Neural cell (in vitro differentiated cells): ENCODE results near the gene SYK.

Experiments used
- CTCF ChIP-seq: fragments of 450-650 bp; IDR thresholded peaks from 2 replicates; pipeline ENCODE4 v1.5.1; 2014; ENCODE audit warnings: antibody characterized with exemption, mild to moderate bottlenecking, moderate library complexity; ENCODE audit not compliant: poor library complexity, severe bottlenecking
- EP300 ChIP-seq: fragments of 450-650 bp; conservative IDR thresholded peaks from 2 replicates; pipeline ENCODE4 v1.6.1; 2014; ENCODE audit warnings: antibody characterized with exemption, mild to moderate bottlenecking, moderate library complexity; ENCODE audit not compliant: poor library complexity, severe bottlenecking
- EZH2 ChIP-seq: fragments of 200-600, 300-800 bp; shearing (Covaris generic), sonication (generic); IDR thresholded peaks from 2 replicates; pipeline ENCODE4 v1.6.1; 2014; ENCODE audit warnings: antibody characterized with exemption, low read length, borderline replicate concordance, mild to moderate bottlenecking; ENCODE audit not compliant: insufficient read depth, poor library complexity, severe bottlenecking
- POLR2AphosphoS5 ChIP-seq: IDR thresholded peaks from 2 replicates; pipeline ENCODE4 v1.6.1; 2012
- REST ChIP-seq: IDR thresholded peaks from 2 replicates; pipeline ENCODE4 v1.6.1; 2012; ENCODE audit warnings: borderline replicate concordance

GRCh38 chr9:90942555-90942954 lies 140.9 kb downstream of the SYK start:
- TF ChIP-seq POLR2AphosphoS5: no peak
- no peak for TF ChIP-seq EZH2
- no peak for TF ChIP-seq CTCF
- no peak for TF ChIP-seq EP300
- no peak for TF ChIP-seq REST
